ENCODE data around the gene SSR2. TPM values are rescaled to one million over a fixed set of nuclear protein-coding genes. Genes with fewer than 3 reads are reported as not detected.
A peak's percentile ranks its signal among the peaks of the same experiment; 100 is the strongest.

SSR2 gene
- total RNA-seq, 2 donors from 2014 or later, result 201 to 229 TPM

DNA sequence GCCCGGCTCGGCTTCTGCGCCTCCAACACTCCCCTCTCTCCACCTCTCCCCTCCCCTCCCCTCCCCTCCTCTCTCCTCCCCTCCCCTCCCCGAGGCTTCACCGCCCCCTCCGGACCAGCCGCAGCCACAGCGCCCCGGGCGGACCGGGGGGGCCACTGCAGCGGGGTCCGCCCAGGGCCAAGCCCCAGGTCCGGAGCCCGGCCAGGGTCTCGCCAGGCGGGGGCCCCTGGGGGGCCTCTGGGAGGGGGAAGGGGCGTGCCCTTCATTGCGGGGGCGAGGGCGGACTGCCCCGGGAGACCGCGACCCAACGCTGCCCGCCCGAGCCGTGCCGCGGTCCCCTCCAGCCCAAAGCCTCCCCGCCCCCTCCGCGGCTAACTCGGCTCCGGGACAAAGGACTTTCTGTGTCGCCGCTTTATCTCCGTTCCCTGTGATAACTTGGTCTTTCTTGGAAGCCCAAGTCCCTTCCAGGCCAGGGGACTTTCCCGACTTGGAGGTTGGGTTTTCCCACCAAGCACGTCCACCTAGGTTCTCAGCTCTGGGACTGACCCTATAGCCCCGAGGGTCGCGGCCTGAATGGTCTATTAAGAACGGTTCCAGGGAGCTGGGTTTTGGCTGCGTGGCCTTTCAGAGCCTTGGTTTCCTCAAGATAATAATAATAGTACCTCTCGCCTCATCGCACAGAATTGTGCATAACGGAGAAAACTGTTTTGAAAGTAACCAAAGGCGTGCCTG is 33.2 kb upstream of the SSR2 start, which contains the start of gene UBQLN4:
UBQLN4 (minus strand) TSS at position 31 of the 732 bp plus-strand sequence. CDS start 97 bp downstream, outside the sequence.
- intact Hi-C loops (cut with DNase I), result no loop called here
- H3K4me1 ChIP-seq (replicated peaks), result no peaks in the 10 kb centered on the region
- no peaks in the 10 kb centered on the region for H3K27me3 ChIP-seq (replicated peaks; ENCODE audit: insufficient read depth)
- DNase-seq (ENCODE audit: low spot score), result peak; percentile 84
- H3K9me3 ChIP-seq, result no peaks in the 10 kb centered on the region
- peak; percentile 25 to 75 (median 39) for TF ChIP-seq CTCF (IDR thresholded peaks at IDR 0.05)
- no peak for TF ChIP-seq POLR2A (IDR thresholded peaks at IDR 0.05)
- under 1% methylated on average over 43 of the region's 49 CpGs for WGBS
- no peaks in the 10 kb centered on the region for H3K36me3 ChIP-seq
- H3K27ac ChIP-seq, result peak within 1 kb of the TSS; percentile 89
- H3K4me3 ChIP-seq, result peak within 1 kb of the TSS; percentile 69 to 93

DNA sequence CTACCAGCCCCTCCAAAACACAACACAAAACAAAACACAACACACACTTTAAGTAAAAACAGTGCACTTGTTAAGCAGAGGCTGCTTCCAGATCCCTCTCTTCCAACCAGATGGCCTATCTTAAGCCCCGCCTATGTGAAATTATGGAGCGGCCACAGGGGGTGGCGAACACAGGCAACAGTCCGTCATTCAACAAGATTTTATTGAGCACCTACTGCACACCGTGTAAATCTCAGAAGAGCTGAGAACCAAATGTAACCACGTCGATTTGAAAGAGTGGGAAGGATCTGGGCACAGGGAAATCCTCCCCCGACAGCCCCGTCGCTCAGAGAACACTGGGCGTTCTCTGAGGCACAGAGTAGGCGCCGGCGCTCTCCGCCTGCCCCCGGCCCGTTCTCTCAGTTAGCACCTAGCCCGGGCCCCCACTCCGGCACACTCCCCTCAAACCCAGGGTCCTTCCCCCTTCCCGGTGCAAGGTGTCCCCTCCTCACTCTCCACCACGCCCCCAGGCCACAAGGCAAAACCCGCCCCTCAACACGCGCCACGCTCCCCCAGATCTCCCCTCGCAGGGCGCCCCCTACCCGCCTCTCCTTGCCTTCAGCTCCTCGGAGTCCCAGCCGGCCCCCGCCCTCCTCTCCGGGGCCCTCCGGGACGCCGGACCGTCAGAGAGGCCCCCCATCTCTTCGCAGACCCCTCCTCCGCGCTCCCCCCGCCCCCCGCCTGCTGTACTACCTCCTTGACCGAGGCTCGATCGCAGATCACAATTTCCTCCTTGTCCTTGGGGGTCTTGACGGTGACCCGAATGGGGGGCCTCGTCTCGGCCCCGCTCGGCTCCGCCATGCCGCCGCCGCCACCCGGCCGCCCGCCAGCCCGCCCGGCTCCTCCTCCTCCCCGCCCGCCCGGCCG is 32.4 kb upstream of the SSR2 start:
- intact Hi-C loops (cut with DNase I), result no loop called here
- Histone ChIP-seq H3K27me3 (replicated peaks; ENCODE audit: insufficient read depth) (no peaks in the 10 kb centered on the region), H3K9me3 (no peaks in the 10 kb centered on the region), H3K4me3 (peak overlapping the region; percentile 69 to 93), H3K27ac (peak overlapping the region; percentile 89), H3K36me3 (no peaks in the 10 kb centered on the region), H3K4me1 (replicated peaks) (no peaks in the 10 kb centered on the region)
- no peak for TF ChIP-seq POLR2AphosphoS5 (IDR thresholded peaks at IDR 0.05)
- TF ChIP-seq POLR2A (IDR thresholded peaks at IDR 0.05), result no peak
- peak in 1 of 4 experiments; percentile 13 for TF ChIP-seq CTCF (IDR thresholded peaks at IDR 0.05)
- no peak for DNase-seq (ENCODE audit: low spot score)
- 2% methylated on average over 56 of the region's 63 CpGs for WGBS

DNA sequence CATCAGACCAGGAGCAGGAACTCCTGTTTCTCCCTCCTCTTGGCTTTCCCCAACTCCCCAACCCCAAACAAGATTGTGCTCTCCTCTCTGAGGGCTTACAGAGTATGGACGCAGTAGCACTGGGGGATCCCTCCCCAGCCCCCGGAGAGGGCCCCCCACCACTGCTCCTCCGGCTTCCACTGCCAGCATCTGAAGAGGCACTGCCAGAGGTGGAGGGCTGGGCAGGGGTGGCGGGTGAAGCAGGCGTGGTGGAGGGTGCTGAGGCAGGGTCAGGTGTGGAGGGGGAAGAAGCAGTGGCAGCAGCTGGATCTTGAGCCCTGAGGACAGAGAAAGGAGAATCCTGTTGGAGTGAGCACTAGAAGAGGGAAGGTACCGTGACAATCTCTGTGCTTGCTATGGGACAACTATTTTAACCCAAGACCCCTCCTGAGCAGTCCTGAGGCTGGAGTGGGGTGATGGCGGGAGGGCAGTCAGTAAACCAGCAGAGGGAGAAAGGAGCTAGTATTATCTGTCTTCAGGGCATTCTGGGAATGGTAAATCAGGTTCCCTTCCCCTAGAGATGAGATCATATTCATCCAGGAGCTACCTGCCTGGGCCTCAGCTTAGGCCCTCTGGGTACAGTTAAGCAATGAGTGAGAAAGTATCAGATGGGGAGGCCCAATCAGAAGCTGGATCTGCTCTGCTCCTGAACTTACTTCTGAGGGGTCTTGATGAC is 30.4 kb upstream of the SSR2 start:
- Histone ChIP-seq H3K4me3 (no peak overlapping the region), H3K27ac (no peak overlapping the region), H3K36me3 (no peaks in the 10 kb centered on the region), H3K9me3 (no peaks in the 10 kb centered on the region), H3K4me1 (replicated peaks) (no peaks in the 10 kb centered on the region), H3K27me3 (replicated peaks; ENCODE audit: insufficient read depth) (no peaks in the 10 kb centered on the region)
- no peak for TF ChIP-seq CTCF (IDR thresholded peaks at IDR 0.05)
- TF ChIP-seq POLR2AphosphoS5 (IDR thresholded peaks at IDR 0.05), result no peak
- TF ChIP-seq POLR2A (IDR thresholded peaks at IDR 0.05), result no peak
- no peak for DNase-seq (ENCODE audit: low spot score)
- intact Hi-C loops (cut with DNase I), result no loop called here
- 86% methylated on average over 7 of the region's 7 CpGs for WGBS

- no peaks in the 10 kb centered on the region for H3K36me3 ChIP-seq
- no peak for DNase-seq (ENCODE audit: low spot score)
- TF ChIP-seq POLR2A (IDR thresholded peaks at IDR 0.05) (no peak), CTCF (IDR thresholded peaks at IDR 0.05) (no peak), POLR2AphosphoS5 (IDR thresholded peaks at IDR 0.05) (no peak)
- H3K27me3 ChIP-seq (replicated peaks; ENCODE audit: insufficient read depth), result no peaks in the 10 kb centered on the region
- H3K4me1 ChIP-seq (replicated peaks), result no peaks in the 10 kb centered on the region
- no peak overlapping the region for H3K27ac ChIP-seq
- no peak overlapping the region for H3K4me3 ChIP-seq
- H3K9me3 ChIP-seq, result no peaks in the 10 kb centered on the region
- WGBS, result 76% methylated on average over 3 of the region's 4 CpGs
- intact Hi-C loops (cut with DNase I), result no loop called here
Measured at GRCh38 chr1:156050376-156050775, 29.6 kb upstream of the SSR2 start.

Data from prostate gland (tissue), 2 donors.